Measurements from ENCODE around the gene HK3.

Gene HK3

GRCh38 chr5:176902102-176902814, 3.1 kb upstream of the HK3 start:
- DNase-seq (ENCODE audit: extremely low read depth in 1 of 2, low read depth in 1 of 2) = no peak

- DNase-seq (ENCODE audit: extremely low read depth in 1 of 2, low read depth in 1 of 2) = no peak
Observed at GRCh38 chr5:176901260-176902101, 2.3 kb upstream of the HK3 start.

GRCh38 chr5:176900780-176901204, 1.6 kb upstream of the HK3 start:
- DNase-seq (ENCODE audit: extremely low read depth in 1 of 2, low read depth in 1 of 2) = no peak

GRCh38 chr5:176899946-176900779, 1.0 kb upstream of the HK3 start:
- no peak for DNase-seq (ENCODE audit: extremely low read depth in 1 of 2, low read depth in 1 of 2)

- no peak for DNase-seq (ENCODE audit: extremely low read depth in 1 of 2, low read depth in 1 of 2)
Observed at GRCh38 chr5:176897263-176897662, 1.9 kb downstream of the HK3 start.

GRCh38 chr5:176895831-176896230, 3.3 kb downstream of the HK3 start:
- no peak for DNase-seq (ENCODE audit: extremely low read depth in 1 of 2, low read depth in 1 of 2)

- no peak for DNase-seq (ENCODE audit: extremely low read depth in 1 of 2, low read depth in 1 of 2)
Observed at GRCh38 chr5:176894298-176894697, 4.8 kb downstream of the HK3 start.

- no peak for DNase-seq (ENCODE audit: extremely low read depth in 1 of 2, low read depth in 1 of 2)
Observed at GRCh38 chr5:176892663-176893062, 6.5 kb downstream of the HK3 start.

GRCh38 chr5:176891331-176891958, 7.7 kb downstream of the HK3 start:
- DNase-seq (ENCODE audit: extremely low read depth in 1 of 2, low read depth in 1 of 2) = no peak

- no peak for DNase-seq (ENCODE audit: extremely low read depth in 1 of 2, low read depth in 1 of 2)
Observed at GRCh38 chr5:176890455-176891330, 8.5 kb downstream of the HK3 start.

- no peak for DNase-seq (ENCODE audit: extremely low read depth in 1 of 2, low read depth in 1 of 2)
Observed at GRCh38 chr5:176889321-176890280, 9.5 kb downstream of the HK3 start.

GRCh38 chr5:176888865-176889165, 10.3 kb downstream of the HK3 start:
- DNase-seq (ENCODE audit: extremely low read depth in 1 of 2, low read depth in 1 of 2) = no peak

- no peak for DNase-seq (ENCODE audit: extremely low read depth in 1 of 2, low read depth in 1 of 2)
Observed at GRCh38 chr5:176888016-176888864, 10.9 kb downstream of the HK3 start.

GRCh38 chr5:176887252-176887849, 11.8 kb downstream of the HK3 start:
- DNase-seq (ENCODE audit: extremely low read depth in 1 of 2, low read depth in 1 of 2) = no peak

- no peak for DNase-seq (ENCODE audit: extremely low read depth in 1 of 2, low read depth in 1 of 2)
Observed at GRCh38 chr5:176886336-176887251, 12.6 kb downstream of the HK3 start.

- DNase-seq (ENCODE audit: extremely low read depth in 1 of 2, low read depth in 1 of 2) = no peak
Observed at GRCh38 chr5:176884571-176884890, 14.6 kb downstream of the HK3 start.

Measured in activated CD8-positive, alpha-beta memory T cell treated with anti-CD3 and anti-CD28 coated beads for 1 hour (primary cell).